AG08395 (cell line): ENCODE results near the gene PC.
"Not testable (repeated sequence)": the region's sequence is repeated elsewhere in the genome, so short reads cannot be mapped to it uniquely, and the experiment has no call there.

Source experiments
- DNase-seq: peaks from one replicate; pipeline ENCODE4 v3.0.0; 2012; ENCODE audit warnings: mixed read lengths, low spot score

The PC gene

GRCh38 chr11:66981976-66982578 lies 23.9 kb upstream of the PC start:
- peak; percentile 88 for DNase-seq

GRCh38 chr11:66979336-66979980 lies 21.3 kb upstream of the PC start:
- DNase-seq, result no peak

- DNase-seq, result no peak
Observed at GRCh38 chr11:66978717-66979116, 20.5 kb upstream of the PC start.

GRCh38 chr11:66978229-66978628 lies 20.0 kb upstream of the PC start:
- no peak for DNase-seq

- DNase-seq, result no peak
Observed at GRCh38 chr11:66976925-66977324, 18.7 kb upstream of the PC start.

- DNase-seq, result no peak
Observed at GRCh38 chr11:66976028-66976467, 17.9 kb upstream of the PC start.

- DNase-seq, result no peak
Observed at GRCh38 chr11:66975405-66976027, 17.3 kb upstream of the PC start.

- DNase-seq, result no peak
Observed at GRCh38 chr11:66974724-66975404, 16.7 kb upstream of the PC start, which contains the start of gene C11orf86. Gene C11orf86, plus strand, starts transcription at chr11:66975304. Its CDS starts 59 bp downstream, at chr11:66975363.

- DNase-seq, result no peak
Observed at GRCh38 chr11:66973956-66974580, 15.9 kb upstream of the PC start.

- no peak for DNase-seq
Observed at GRCh38 chr11:66971488-66971887, 13.3 kb upstream of the PC start.

GRCh38 chr11:66970807-66971442 lies 12.7 kb upstream of the PC start:
- peak; percentile 92 for DNase-seq

GRCh38 chr11:66970371-66970806 lies 12.2 kb upstream of the PC start:
- DNase-seq, result no peak

- peak; percentile 82 for DNase-seq
Observed at GRCh38 chr11:66969584-66970225, 11.5 kb upstream of the PC start.

- DNase-seq, result peak; percentile 73
Observed at GRCh38 chr11:66967670-66968425, 9.7 kb upstream of the PC start.

GRCh38 chr11:66966351-66966750 lies 8.2 kb upstream of the PC start:
- no peak for DNase-seq

- no peak for DNase-seq
Observed at GRCh38 chr11:66964495-66964894, 6.3 kb upstream of the PC start.

GRCh38 chr11:66962801-66963200 lies 4.6 kb upstream of the PC start:
- DNase-seq, result no peak

GRCh38 chr11:66962247-66962646 lies 4.1 kb upstream of the PC start:
- DNase-seq, result no peak

- DNase-seq, result not testable (repeated sequence)
Observed at GRCh38 chr11:66961691-66962213, 3.6 kb upstream of the PC start.

- DNase-seq, result no peak
Observed at GRCh38 chr11:66958956-66959274, 732 bp upstream of the PC start.

GRCh38 chr11:66957971-66958231 lies 282 bp downstream of the PC start:
- DNase-seq, result no peak
